Measurements from ENCODE around the gene PNMA6E.

PNMA6E gene

GRCh38 chrX:153433161-153433680, 32.1 kb upstream of the PNMA6E start:
- H3K36me3 ChIP-seq (ENCODE audit: control insufficient read depth, low read depth, low read length), result no peaks in the 10 kb centered on the region
- no peak overlapping the region for H3K4me3 ChIP-seq (ENCODE audit: low read length)
- no peaks in the 10 kb centered on the region for H3K4me1 ChIP-seq (ENCODE audit: control insufficient read depth, low read depth, low read length)
- H3K27ac ChIP-seq (ENCODE audit: low read length), result no peak overlapping the region
- H3K9me3 ChIP-seq (ENCODE audit: control insufficient read depth, low read depth, low read length), result peaks cover 14% of the 10 kb centered on the region
- H3K9ac ChIP-seq (ENCODE audit: low read length), result no peak overlapping the region
- H3K27me3 ChIP-seq (ENCODE audit: control insufficient read depth, insufficient read depth, low read length), result no peaks in the 10 kb centered on the region

- no peaks in the 10 kb centered on the region for H3K36me3 ChIP-seq (ENCODE audit: control insufficient read depth, low read depth, low read length)
- no peak overlapping the region for H3K9ac ChIP-seq (ENCODE audit: low read length)
- H3K27ac ChIP-seq (ENCODE audit: low read length), result no peak overlapping the region
- peaks cover 14% of the 10 kb centered on the region for H3K9me3 ChIP-seq (ENCODE audit: control insufficient read depth, low read depth, low read length)
- H3K4me3 ChIP-seq (ENCODE audit: low read length), result no peak overlapping the region
- H3K27me3 ChIP-seq (ENCODE audit: control insufficient read depth, insufficient read depth, low read length), result no peaks in the 10 kb centered on the region
- H3K4me1 ChIP-seq (ENCODE audit: control insufficient read depth, low read depth, low read length), result no peaks in the 10 kb centered on the region
Measured at GRCh38 chrX:153430796-153431195, 29.6 kb upstream of the PNMA6E start.

GRCh38 chrX:153426204-153426603, 25.1 kb upstream of the PNMA6E start:
- H3K9me3 ChIP-seq (ENCODE audit: control insufficient read depth, low read depth, low read length), result peaks cover 8% of the 10 kb centered on the region
- no peak overlapping the region for H3K9ac ChIP-seq (ENCODE audit: low read length)
- no peaks in the 10 kb centered on the region for H3K36me3 ChIP-seq (ENCODE audit: control insufficient read depth, low read depth, low read length)
- H3K27me3 ChIP-seq (ENCODE audit: control insufficient read depth, insufficient read depth, low read length), result no peaks in the 10 kb centered on the region
- H3K27ac ChIP-seq (ENCODE audit: low read length), result no peak overlapping the region
- H3K4me3 ChIP-seq (ENCODE audit: low read length), result no peak overlapping the region
- no peaks in the 10 kb centered on the region for H3K4me1 ChIP-seq (ENCODE audit: control insufficient read depth, low read depth, low read length)

- no peak overlapping the region for H3K9ac ChIP-seq (ENCODE audit: low read length)
Measured at GRCh38 chrX:153423652-153424051, 22.5 kb upstream of the PNMA6E start.

GRCh38 chrX:153421856-153422255, 20.7 kb upstream of the PNMA6E start:
- H3K4me1 ChIP-seq (ENCODE audit: control insufficient read depth, low read depth, low read length), result no peaks in the 10 kb centered on the region

More at GRCh38 chrX:153423652-153424051, 22.5 kb upstream of the PNMA6E start:
- Histone ChIP-seq H3K36me3 (ENCODE audit: control insufficient read depth, low read depth, low read length) (no peaks in the 10 kb centered on the region), H3K4me3 (ENCODE audit: low read length) (no peak overlapping the region), H3K27ac (ENCODE audit: low read length) (no peak overlapping the region), H3K9me3 (ENCODE audit: control insufficient read depth, low read depth, low read length) (peaks cover under 1% of the 10 kb centered on the region), H3K27me3 (ENCODE audit: control insufficient read depth, insufficient read depth, low read length) (no peaks in the 10 kb centered on the region), H3K4me1 (ENCODE audit: control insufficient read depth, low read depth, low read length) (no peaks in the 10 kb centered on the region)

GRCh38 chrX:153420851-153421599, 19.9 kb upstream of the PNMA6E start:
- Histone ChIP-seq H3K9ac (ENCODE audit: low read length) (no peak overlapping the region), H3K27me3 (ENCODE audit: control insufficient read depth, insufficient read depth, low read length) (no peaks in the 10 kb centered on the region), H3K4me3 (ENCODE audit: low read length) (no peak overlapping the region), H3K27ac (ENCODE audit: low read length) (no peak overlapping the region), H3K36me3 (ENCODE audit: control insufficient read depth, low read depth, low read length) (no peaks in the 10 kb centered on the region), H3K9me3 (ENCODE audit: control insufficient read depth, low read depth, low read length) (peaks cover 3% of the 10 kb centered on the region), H3K4me1 (ENCODE audit: control insufficient read depth, low read depth, low read length) (no peaks in the 10 kb centered on the region)

More at GRCh38 chrX:153421856-153422255, 20.7 kb upstream of the PNMA6E start:
- Histone ChIP-seq H3K27me3 (ENCODE audit: control insufficient read depth, insufficient read depth, low read length) (no peaks in the 10 kb centered on the region), H3K27ac (ENCODE audit: low read length) (no peak overlapping the region), H3K4me3 (ENCODE audit: low read length) (no peak overlapping the region), H3K9me3 (ENCODE audit: control insufficient read depth, low read depth, low read length) (no peaks in the 10 kb centered on the region), H3K36me3 (ENCODE audit: control insufficient read depth, low read depth, low read length) (no peaks in the 10 kb centered on the region), H3K9ac (ENCODE audit: low read length) (no peak overlapping the region)

GRCh38 chrX:153417637-153418036, 16.5 kb upstream of the PNMA6E start:
- no peak overlapping the region for H3K9ac ChIP-seq (ENCODE audit: low read length)
- H3K27ac ChIP-seq (ENCODE audit: low read length), result no peak overlapping the region
- no peaks in the 10 kb centered on the region for H3K4me1 ChIP-seq (ENCODE audit: control insufficient read depth, low read depth, low read length)
- no peak overlapping the region for H3K4me3 ChIP-seq (ENCODE audit: low read length)
- H3K9me3 ChIP-seq (ENCODE audit: control insufficient read depth, low read depth, low read length), result peaks cover 3% of the 10 kb centered on the region
- H3K27me3 ChIP-seq (ENCODE audit: control insufficient read depth, insufficient read depth, low read length), result peaks cover 1% of the 10 kb centered on the region
- no peaks in the 10 kb centered on the region for H3K36me3 ChIP-seq (ENCODE audit: control insufficient read depth, low read depth, low read length)

GRCh38 chrX:153416781-153417450, 15.8 kb upstream of the PNMA6E start:
- no peak overlapping the region for H3K27ac ChIP-seq (ENCODE audit: low read length)
- H3K4me1 ChIP-seq (ENCODE audit: control insufficient read depth, low read depth, low read length), result no peaks in the 10 kb centered on the region
- H3K9ac ChIP-seq (ENCODE audit: low read length), result no peak overlapping the region
- peaks cover 6% of the 10 kb centered on the region for H3K9me3 ChIP-seq (ENCODE audit: control insufficient read depth, low read depth, low read length)
- no peak overlapping the region for H3K4me3 ChIP-seq (ENCODE audit: low read length)
- peaks cover 9% of the 10 kb centered on the region for H3K27me3 ChIP-seq (ENCODE audit: control insufficient read depth, insufficient read depth, low read length)
- no peaks in the 10 kb centered on the region for H3K36me3 ChIP-seq (ENCODE audit: control insufficient read depth, low read depth, low read length)

GRCh38 chrX:153414856-153415510, 13.8 kb upstream of the PNMA6E start:
- Histone ChIP-seq H3K36me3 (ENCODE audit: control insufficient read depth, low read depth, low read length) (no peaks in the 10 kb centered on the region), H3K9me3 (ENCODE audit: control insufficient read depth, low read depth, low read length) (peaks cover 7% of the 10 kb centered on the region), H3K27me3 (ENCODE audit: control insufficient read depth, insufficient read depth, low read length) (peaks cover 24% of the 10 kb centered on the region), H3K27ac (ENCODE audit: low read length) (no peak overlapping the region), H3K4me1 (ENCODE audit: control insufficient read depth, low read depth, low read length) (no peaks in the 10 kb centered on the region), H3K4me3 (ENCODE audit: low read length) (no peak overlapping the region), H3K9ac (ENCODE audit: low read length) (no peak overlapping the region)

GRCh38 chrX:153413731-153414130, 12.6 kb upstream of the PNMA6E start:
- Histone ChIP-seq H3K27me3 (ENCODE audit: control insufficient read depth, insufficient read depth, low read length) (peaks cover 24% of the 10 kb centered on the region), H3K27ac (ENCODE audit: low read length) (no peak overlapping the region), H3K4me3 (ENCODE audit: low read length) (no peak overlapping the region), H3K36me3 (ENCODE audit: control insufficient read depth, low read depth, low read length) (no peaks in the 10 kb centered on the region), H3K9ac (ENCODE audit: low read length) (no peak overlapping the region), H3K9me3 (ENCODE audit: control insufficient read depth, low read depth, low read length) (peaks cover 7% of the 10 kb centered on the region), H3K4me1 (ENCODE audit: control insufficient read depth, low read depth, low read length) (no peaks in the 10 kb centered on the region)

Measured in iPS-18a (cell line).